GM12872 (cell line): Measurements from ENCODE around the gene TRAPPC2L.

Source experiments
- TF ChIP-seq, protein P1 (sequence below): IDR thresholded peaks from 3 replicates; pipeline ENCODE4 v1.5.1; 2011; ENCODE audit warnings: low read depth, mild to moderate bottlenecking, low read length, moderate library complexity; ENCODE audit not compliant: insufficient read depth

TRAPPC2L gene

DNA sequence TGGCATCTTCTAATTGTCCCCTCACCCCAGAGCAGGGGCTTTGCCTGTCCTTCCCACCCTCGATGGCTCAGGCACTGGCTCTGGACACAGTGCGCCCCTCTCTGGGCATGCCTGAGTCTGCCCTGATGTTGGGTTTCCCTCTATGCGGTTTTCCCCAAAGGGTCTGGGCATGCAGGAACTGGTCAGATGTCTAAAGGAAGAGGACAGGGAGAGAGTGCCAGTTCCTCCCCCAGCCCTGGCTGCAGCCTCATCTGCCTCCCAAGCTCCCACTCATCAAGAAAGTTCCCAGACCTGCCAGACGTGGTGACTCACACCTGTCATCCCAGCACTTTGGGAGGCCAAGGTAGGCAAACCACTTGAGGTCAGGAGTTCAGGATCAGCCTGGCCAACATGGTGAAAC is 50.8 kb downstream of the TRAPPC2L start:
- TF ChIP-seq, protein P1, sequence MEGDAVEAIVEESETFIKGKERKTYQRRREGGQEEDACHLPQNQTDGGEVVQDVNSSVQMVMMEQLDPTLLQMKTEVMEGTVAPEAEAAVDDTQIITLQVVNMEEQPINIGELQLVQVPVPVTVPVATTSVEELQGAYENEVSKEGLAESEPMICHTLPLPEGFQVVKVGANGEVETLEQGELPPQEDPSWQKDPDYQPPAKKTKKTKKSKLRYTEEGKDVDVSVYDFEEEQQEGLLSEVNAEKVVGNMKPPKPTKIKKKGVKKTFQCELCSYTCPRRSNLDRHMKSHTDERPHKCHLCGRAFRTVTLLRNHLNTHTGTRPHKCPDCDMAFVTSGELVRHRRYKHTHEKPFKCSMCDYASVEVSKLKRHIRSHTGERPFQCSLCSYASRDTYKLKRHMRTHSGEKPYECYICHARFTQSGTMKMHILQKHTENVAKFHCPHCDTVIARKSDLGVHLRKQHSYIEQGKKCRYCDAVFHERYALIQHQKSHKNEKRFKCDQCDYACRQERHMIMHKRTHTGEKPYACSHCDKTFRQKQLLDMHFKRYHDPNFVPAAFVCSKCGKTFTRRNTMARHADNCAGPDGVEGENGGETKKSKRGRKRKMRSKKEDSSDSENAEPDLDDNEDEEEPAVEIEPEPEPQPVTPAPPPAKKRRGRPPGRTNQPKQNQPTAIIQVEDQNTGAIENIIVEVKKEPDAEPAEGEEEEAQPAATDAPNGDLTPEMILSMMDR: no peak

DNA sequence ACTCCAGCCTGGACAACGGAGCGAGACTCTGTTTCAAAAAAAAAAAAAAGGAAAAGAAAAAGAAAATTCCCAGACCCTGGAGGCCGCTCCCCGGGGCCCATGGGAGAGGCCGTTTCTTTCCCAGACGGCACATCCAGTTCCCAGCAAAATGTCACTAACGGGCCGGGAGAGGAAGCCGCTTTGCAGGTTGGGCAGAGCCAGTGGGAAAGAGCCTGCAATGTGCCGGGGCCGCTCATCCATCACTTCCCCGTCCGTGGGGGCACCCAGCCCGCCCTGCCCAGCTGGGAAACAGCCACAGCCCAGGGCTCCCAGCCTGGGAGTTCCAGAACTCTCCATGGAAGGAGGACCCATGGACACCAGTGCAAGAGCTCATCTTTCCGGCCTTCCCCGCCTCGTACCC is 51.4 kb downstream of the TRAPPC2L start:
- TF ChIP-seq, protein P1: no peak

DNA sequence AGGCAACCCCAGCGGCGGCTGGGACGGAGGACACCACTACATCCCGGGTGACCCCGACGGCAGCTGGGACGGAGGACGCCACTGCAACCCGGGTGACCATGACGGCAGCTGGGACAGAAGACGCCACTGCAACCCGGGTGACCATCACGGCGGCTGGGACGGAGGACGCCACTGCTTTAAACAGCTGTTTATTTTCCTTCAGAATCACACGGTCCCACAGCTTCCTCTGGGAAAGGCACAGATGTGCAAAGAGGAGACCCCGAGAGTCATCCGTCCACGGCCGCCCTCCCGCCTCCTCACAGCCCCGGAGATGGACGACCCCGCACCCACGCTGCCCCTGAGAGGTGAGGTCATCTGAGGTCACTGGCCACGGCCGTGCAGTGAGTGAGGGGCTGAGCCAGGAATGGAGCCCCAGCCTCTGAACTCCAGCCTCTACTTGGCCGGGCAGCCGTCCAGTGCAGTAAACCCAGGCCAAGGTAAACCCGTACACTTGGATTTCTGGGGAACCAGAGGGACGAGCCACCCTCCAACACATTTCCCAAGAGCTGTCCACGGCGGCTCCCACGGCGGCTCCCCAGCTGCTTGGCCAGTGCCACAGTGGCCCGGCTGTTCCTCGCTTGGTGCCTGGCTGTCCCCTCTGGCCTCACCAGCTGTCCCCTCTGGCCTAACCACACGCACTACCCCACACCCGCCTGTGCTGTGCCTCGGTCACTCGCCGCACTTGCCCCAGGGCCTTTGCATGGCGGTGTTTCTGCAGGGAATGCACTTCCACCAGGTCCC is 52.7 kb downstream of the TRAPPC2L start:
- TF ChIP-seq, protein P1: no peak

DNA sequence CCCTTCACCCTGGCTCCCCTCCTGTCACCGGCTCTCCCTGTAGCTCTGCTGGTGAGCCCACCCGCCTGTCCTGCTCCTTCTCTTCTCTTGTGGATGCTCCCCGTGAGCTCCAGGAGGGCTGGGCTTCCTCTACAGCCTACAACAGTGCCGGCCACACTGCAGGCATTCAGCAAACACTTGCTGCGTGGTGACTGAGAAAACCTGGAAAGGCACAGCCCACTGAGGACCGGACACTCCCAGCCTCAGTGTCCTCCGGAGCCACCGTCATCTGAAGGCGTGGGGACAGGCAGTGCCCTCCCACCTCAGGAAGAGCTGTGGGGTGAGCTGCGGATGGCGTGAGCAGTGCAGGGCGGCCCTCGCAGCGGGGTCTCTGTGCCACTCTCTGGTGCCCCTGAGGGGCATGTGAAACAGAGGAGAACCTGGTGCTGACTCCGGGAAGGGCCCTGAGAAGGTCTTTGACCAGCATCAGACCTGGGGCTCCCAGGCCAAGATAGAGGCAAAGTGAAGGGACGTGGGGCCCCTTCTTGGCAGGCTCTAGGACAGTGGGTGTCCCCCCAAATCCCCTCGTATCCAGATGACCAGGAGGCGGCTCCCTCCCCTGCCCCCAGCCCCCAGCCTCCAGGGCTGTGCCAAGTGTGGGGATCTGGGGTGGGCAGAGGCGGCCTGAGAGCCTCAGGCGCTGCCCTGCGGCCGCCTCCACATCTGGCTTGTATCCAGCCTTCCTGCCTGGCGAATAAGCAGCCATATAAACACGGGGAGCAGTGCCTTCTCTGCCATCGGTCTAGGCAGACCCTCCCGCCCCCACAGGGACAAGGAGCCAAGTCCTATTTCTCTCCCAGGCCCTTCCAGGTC is 53.6 kb downstream of the TRAPPC2L start:
- TF ChIP-seq, protein P1: no peak

DNA sequence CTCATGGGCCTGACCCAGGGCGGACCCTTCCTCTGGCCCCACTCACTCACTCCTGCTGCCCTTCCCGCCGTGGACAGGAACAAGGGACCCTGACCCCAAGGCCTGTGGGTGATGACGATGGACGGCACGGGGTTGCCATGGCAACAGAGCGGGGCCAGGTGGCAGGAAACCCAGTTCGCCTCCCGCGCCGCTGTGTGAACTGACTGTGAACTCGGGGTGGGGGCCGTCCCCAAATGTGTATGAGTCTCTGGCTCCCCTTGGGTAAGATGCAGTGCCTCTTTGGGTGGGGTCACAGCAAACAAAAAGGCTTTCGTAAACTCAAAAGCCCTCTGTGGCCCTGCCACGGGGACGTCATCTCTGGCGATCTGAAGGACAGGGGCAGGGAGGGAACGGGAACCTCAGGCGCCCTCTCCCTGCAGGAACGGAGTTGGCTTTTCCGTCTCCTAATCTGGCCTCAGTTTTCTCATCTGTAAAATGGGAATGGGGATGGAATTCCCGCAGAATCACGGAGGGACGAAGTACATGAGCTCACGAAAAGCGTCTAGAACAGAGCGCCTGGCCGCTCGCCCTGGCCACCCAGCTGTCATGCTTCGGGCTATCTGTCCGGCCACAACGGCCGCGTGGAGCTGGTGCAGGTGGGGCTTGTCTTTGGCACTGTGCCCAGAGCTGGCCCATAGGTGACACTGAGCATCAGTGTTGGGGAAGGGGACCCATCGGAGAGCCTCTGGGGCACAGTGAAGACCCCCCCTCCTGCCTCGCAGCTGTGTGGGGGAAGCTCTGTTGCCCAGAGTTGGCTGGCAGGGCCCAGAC is 54.4 kb downstream of the TRAPPC2L start:
- TF ChIP-seq, protein P1: no peak

DNA sequence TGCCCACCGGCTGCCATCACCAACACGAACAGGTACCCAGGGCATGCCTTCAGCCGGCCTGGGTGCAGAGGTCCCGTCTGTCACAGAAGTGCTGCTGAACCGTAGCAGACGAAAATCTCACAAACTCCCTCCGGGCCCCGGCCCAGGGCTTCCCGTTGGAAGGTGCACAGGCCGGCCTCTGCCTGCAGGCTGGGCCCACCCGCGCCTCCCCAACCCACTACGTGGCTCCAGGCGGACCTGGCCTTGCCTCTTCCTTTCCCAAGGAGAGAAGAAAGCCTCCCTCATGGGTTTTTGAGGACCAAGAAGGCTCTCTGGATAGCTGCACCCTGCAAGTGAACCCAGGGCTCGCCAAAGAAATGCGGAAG is 55.0 kb downstream of the TRAPPC2L start:
- TF ChIP-seq, protein P1: no peak
